Muscle of arm (tissue), 12 donors: ENCODE results near the gene SULT2B1. TPM values are rescaled to one million over a fixed set of nuclear protein-coding genes. Genes with fewer than 3 reads are reported as not detected.

Experiments
- DNase-seq: peaks from one replicate; pipeline ENCODE4 v3.0.0-alpha.2; 2013
- polyA plus RNA-seq, 12 donors: library from polyadenylated mRNA; unstranded; fragments of 120-200 nt; gene quantifications; one replicate each; pipeline ENCODE4 v1.2.1, GENCODE V29; 2013; ENCODE audit not compliant: insufficient read length in 12 of 12

Gene SULT2B1
- polyA plus RNA-seq, 12 donors = 0.13 to 13.1 (median 0.31) TPM; not detected in 4

- no peak for DNase-seq
These were observed 47.2 kb downstream of the SULT2B1 start for GRCh38 chr19:48598996-48599700.

- no peak for DNase-seq
These were observed 48.9 kb downstream of the SULT2B1 start for GRCh38 chr19:48600679-48601417.

- DNase-seq = no peak
These were observed 51.0 kb downstream of the SULT2B1 start for GRCh38 chr19:48603001-48603400.

GRCh38 chr19:48603449-48603848 is 51.5 kb downstream of the SULT2B1 start:
- DNase-seq = no peak

- no peak for DNase-seq
These were observed 51.9 kb downstream of the SULT2B1 start for GRCh38 chr19:48603850-48604249.

- no peak for DNase-seq
These were observed 54.7 kb downstream of the SULT2B1 start, which contains the start of gene SPACA4 for GRCh38 chr19:48606463-48607358. TSS of gene SPACA4 (plus strand) at chr19:48606742. CDS start at chr19:48606979, 237 bp downstream.

- no peak for DNase-seq
These were observed 55.4 kb downstream of the SULT2B1 start for GRCh38 chr19:48607359-48607755.

- DNase-seq = no peak
These were observed 56.9 kb downstream of the SULT2B1 start for GRCh38 chr19:48608798-48609263.

GRCh38 chr19:48609571-48610108 is 57.7 kb downstream of the SULT2B1 start:
- no peak for DNase-seq

GRCh38 chr19:48611872-48612271 is 59.9 kb downstream of the SULT2B1 start:
- DNase-seq = no peak

- no peak for DNase-seq
These were observed 61.3 kb downstream of the SULT2B1 start for GRCh38 chr19:48613024-48613851.

- no peak for DNase-seq
These were observed 62.0 kb downstream of the SULT2B1 start for GRCh38 chr19:48613852-48614435.

GRCh38 chr19:48614436-48615230 is 62.7 kb downstream of the SULT2B1 start, which contains the start of gene FAM83E:
TSS of gene FAM83E (minus strand) at chr19:48615076. CDS start at chr19:48613372, 1,704 bp downstream.
- DNase-seq = no peak

GRCh38 chr19:48615231-48616040 is 63.5 kb downstream of the SULT2B1 start:
- DNase-seq = no peak

- no peak for DNase-seq
These were observed 64.1 kb downstream of the SULT2B1 start for GRCh38 chr19:48616041-48616436.

- no peak for DNase-seq
These were observed 64.6 kb downstream of the SULT2B1 start for GRCh38 chr19:48616491-48617056.

- no peak for DNase-seq
These were observed 65.4 kb downstream of the SULT2B1 start for GRCh38 chr19:48617146-48617937.
